A549 (cell line): ENCODE data around the gene ATP10B. TPM values are rescaled to one million over a fixed set of nuclear protein-coding genes. Genes with fewer than 3 reads are reported as not detected.
A peak's percentile ranks its signal among the peaks of the same experiment; 100 is the strongest.
"Not testable (repeated sequence)": the region's sequence is repeated elsewhere in the genome, so short reads cannot be mapped to it uniquely, and the experiment has no call there.

Source experiments
- ATAC-seq, 2 experiments: fragments of 200-7000 bp in 1 of 2; fragments of >200 bp in 1 of 2; cut with Nextera tagmentation in 1 of 2; cut with Tn5 transposase in 1 of 2; 3 replicates each; pipeline versions ENCODE4 v1.8.0 to v1.9.1; 2018 to 2020; ENCODE audit warnings: mild to moderate bottlenecking in 1 of 2, moderate library complexity in 1 of 2
- CTCF ChIA-PET: fragments of 300-600 bp; sonication (Branson Sonifier 250); formaldehyde crosslinking; extraction: SDS; loops from one replicate; lab custom pipeline; 2021; ENCODE audit warnings: antibody characterized with exemption, inconsistent platforms; lab: Yijun Ruan, JAX
- POLR2A ChIA-PET: fragments of 350-600 bp; formaldehyde crosslinking; extraction: SDS; loops from one replicate; lab custom pipeline; 2021; ENCODE audit warnings: antibody characterized with exemption, inconsistent platforms; lab: Yijun Ruan, JAX
- DNase-seq, 2 experiments: peaks; one replicate each; pipeline versions ENCODE4 v3.0.0 to v3.0.0-alpha.2; 2011 to 2016; ENCODE audit warnings: low read depth in 1 of 2, low spot score in 1 of 2
- FAIRE-seq: peaks from 2 replicates; lab custom pipeline; 2011; peaks lifted over from hg19 to GRCh38; lab: Jason Lieb, UNC
- H3K27ac ChIP-seq, 2 experiments: fragments of >200 bp; sonication (Bioruptor Twin); formaldehyde crosslinking; 3 replicates each; pipeline ENCODE4 v1.5.1; 2016 to 2017
- H3K4me1 ChIP-seq: fragments of >200 bp; sonication (Bioruptor Twin); formaldehyde crosslinking; 3 replicates; pipeline ENCODE4 v1.6.1; 2016
- H3K4me2 ChIP-seq: fragments of >200 bp; sonication (Bioruptor Twin); formaldehyde crosslinking; 3 replicates; pipeline ENCODE4 v1.6.1; 2016
- H3K4me3 ChIP-seq: fragments of >200 bp; sonication (Bioruptor Twin); formaldehyde crosslinking; 3 replicates; pipeline ENCODE4 v1.5.1; 2016
- H3K9me3 ChIP-seq: fragments of >200 bp; sonication (Bioruptor Twin); formaldehyde crosslinking; 3 replicates; pipeline ENCODE4 v1.6.1; 2016
- BHLHE40 ChIP-seq: IDR thresholded peaks from 2 replicates; pipeline ENCODE4 v1.6.1; 2012; ENCODE audit warnings: low read depth, low read length, inconsistent platforms
- CBX2 ChIP-seq: fragments of 200-600 bp; sonication (generic); IDR thresholded peaks from 2 replicates; pipeline ENCODE4 v1.6.1; 2016; ENCODE audit warnings: low read depth, mild to moderate bottlenecking, borderline replicate concordance
- CBX8 ChIP-seq: fragments of 200-600 bp; sonication (generic); IDR thresholded peaks from 2 replicates; pipeline ENCODE4 v1.6.1; 2016
- CEBPB ChIP-seq, 2 experiments: fragments of >200 bp in 1 of 2; sonication (Bioruptor Twin) in 1 of 2; formaldehyde crosslinking in 1 of 2; IDR thresholded peaks; 2 replicates each; pipeline ENCODE4 v1.6.1; 2012 to 2016
- CTCF ChIP-seq: fragments of >200 bp; sonication (Bioruptor Twin); formaldehyde crosslinking; IDR thresholded peaks from 3 replicates; pipeline ENCODE4 v1.5.1; 2016
- EHF ChIP-seq: fragments of 250-450 bp; sonication (Bioruptor Pico); IDR thresholded peaks from 2 replicates; pipeline ENCODE4 v1.5.0; 2020; ENCODE audit warnings: mild to moderate bottlenecking
- EP300 ChIP-seq, 2 experiments: fragments of >200 bp; sonication (Bioruptor Twin); formaldehyde crosslinking; IDR thresholded peaks; 2 replicates in 1 of 2; 3 replicates in 1 of 2; pipeline ENCODE4 v1.6.1; 2016 to 2017
- FOXS1 ChIP-seq: fragments of 250-450 bp; sonication (Bioruptor Pico); IDR thresholded peaks from 2 replicates; pipeline ENCODE4 v1.5.0; 2020; ENCODE audit warnings: mild to moderate bottlenecking, moderate library complexity
- GATA3 ChIP-seq: IDR thresholded peaks from 2 replicates; pipeline ENCODE4 v1.6.1; 2012; ENCODE audit warnings: borderline replicate concordance
- HES2 ChIP-seq: fragments of >200 bp; sonication (Bioruptor Twin); formaldehyde crosslinking; IDR thresholded peaks from 2 replicates; pipeline ENCODE4 v1.6.1; 2016
- JUNB ChIP-seq: fragments of >200 bp; sonication (Bioruptor Twin); formaldehyde crosslinking; IDR thresholded peaks from 2 replicates; pipeline ENCODE4 v1.6.1; 2016
- MYC ChIP-seq: IDR thresholded peaks from 2 replicates; pipeline ENCODE4 v1.6.1; 2012; ENCODE audit warnings: mild to moderate bottlenecking, inconsistent platforms, low read length, improper control_type of control experiment, borderline replicate concordance
- NPAS2 ChIP-seq: fragments of 250-450 bp; sonication (Bioruptor Pico); IDR thresholded peaks from 2 replicates; pipeline ENCODE4 v1.8.0; 2022; ENCODE audit warnings: mild to moderate bottlenecking, moderate library complexity, borderline replicate concordance
- PHF8 ChIP-seq: fragments of 200-600 bp; sonication (generic); IDR thresholded peaks from 2 replicates; pipeline ENCODE4 v1.6.1; 2016; ENCODE audit warnings: low read depth, mild to moderate bottlenecking, antibody characterized with exemption, moderate library complexity, borderline replicate concordance
- POLR2A ChIP-seq: IDR thresholded peaks from 2 replicates; pipeline ENCODE4 v1.6.1; 2012; ENCODE audit warnings: mild to moderate bottlenecking, low read length
- RFX5 ChIP-seq: fragments of 450-650 bp; IDR thresholded peaks from 2 replicates; pipeline ENCODE4 v1.7.1; 2014; ENCODE audit warnings: antibody characterized with exemption, mild to moderate bottlenecking, moderate library complexity
- SMC3 ChIP-seq: fragments of >200 bp; sonication (Bioruptor Twin); formaldehyde crosslinking; IDR thresholded peaks from 3 replicates; pipeline ENCODE4 v1.6.1; 2018; ENCODE audit warnings: inconsistent platforms
- SREBF2 ChIP-seq: fragments of 450-650 bp; IDR thresholded peaks from 2 replicates; pipeline ENCODE4 v1.6.1; 2014; ENCODE audit warnings: mild to moderate bottlenecking, moderate library complexity
- USF2 ChIP-seq: fragments of 450-650 bp; IDR thresholded peaks from 2 replicates; pipeline ENCODE4 v1.6.1; 2014; ENCODE audit warnings: antibody characterized with exemption
- ZC3H11A ChIP-seq: fragments of 450-650 bp; IDR thresholded peaks from 2 replicates; pipeline ENCODE4 v1.6.1; 2014; ENCODE audit warnings: antibody characterized with exemption, mild to moderate bottlenecking
- ZNF302 ChIP-seq: fragments of 250-450 bp; sonication (Bioruptor Pico); IDR thresholded peaks from 2 replicates; pipeline ENCODE4 v1.9.0; 2021; ENCODE audit warnings: inconsistent platforms, mild to moderate bottlenecking, moderate library complexity
- WGBS: methylation state at CpG from one replicate; pipeline ENCODE4 v1.1.6; 2017; ENCODE audit errors: missing lambda C conversion rate; 5-methylcytosine and 5-hydroxymethylcytosine counted together
- polyA plus RNA-seq, 4 experiments: library from polyadenylated mRNA; depleted of rRNA in 3 of 4; stranded (reverse); fragments of >200 nt; fragmentation: RNase III in 1 of 4; extraction: RNeasy Plus Mini Kit Qiagen cat#74134 plus additional on column Dnase treatment in 1 of 4; gene quantifications; 2 replicates in 3 of 4; 3 replicates in 1 of 4; pipeline ENCODE4 v1.2.3, GENCODE V29; 2011 to 2017

Gene ATP10B
- polyA plus RNA-seq, 2 of the 4 experiments (the other 2 are of a cell fraction), result not detected

- no peak overlapping the region for H3K4me2 ChIP-seq
- no peak for DNase-seq
- no peaks in the 10 kb centered on the region for H3K4me1 ChIP-seq
- FAIRE-seq, result no peak
- TF ChIP-seq NPAS2 (CRISPR knock-in tag) (no peak), JUNB (no peak), EP300 (IDR thresholded peaks at IDR 0.05) (no peak), POLR2A (no peak), CEBPB (IDR thresholded peaks at IDR 0.05) (no peak), GATA3 (no peak), SMC3 (no peak), USF2 (no peak), SREBF2 (no peak)
- ATAC-seq, result peak in 1 of 2 experiments; percentile 32; a peak in 1 of 6 replicates
- CTCF ChIA-PET, result no interaction called here
- no peak overlapping the region for H3K4me3 ChIP-seq
- 0% methylated on average over 4 of the region's 4 CpGs for WGBS
- H3K9me3 ChIP-seq, result no peaks in the 10 kb centered on the region
- POLR2A ChIA-PET, result no interaction called here
- no peak overlapping the region for H3K27ac ChIP-seq
Measured at GRCh38 chr5:160899735-160900134, 47.7 kb upstream of the ATP10B start.

GRCh38 chr5:160893180-160893964 lies 41.4 kb upstream of the ATP10B start:
- H3K4me3 ChIP-seq, FAIRE-seq, CTCF ChIA-PET, H3K27ac ChIP-seq, H3K4me1 ChIP-seq, ATAC-seq, H3K4me2 ChIP-seq, DNase-seq, POLR2A ChIA-PET, H3K9me3 ChIP-seq: not testable (repeated sequence)
- 21% methylated on average over 6 of the region's 6 CpGs for whole genome bisulfite sequencing

GRCh38 chr5:160887780-160888179 lies 35.8 kb upstream of the ATP10B start:
- FAIRE-seq (no peak), ATAC-seq (no peak), DNase-seq (no peak)
- no peak overlapping the region for H3K4me3 ChIP-seq
- 4% methylated on average over 3 of the region's 3 CpGs for WGBS
- no peak overlapping the region for H3K4me2 ChIP-seq
- POLR2A ChIA-PET, result no interaction called here
- CTCF ChIA-PET, result no interaction called here
- H3K9me3 ChIP-seq, result no peaks in the 10 kb centered on the region
- H3K4me1 ChIP-seq, result no peaks in the 10 kb centered on the region
- no peak overlapping the region for H3K27ac ChIP-seq
- no peak for TF ChIP-seq CBX2
- TF ChIP-seq HES2, result no peak
- no peak for TF ChIP-seq USF2
- no peak for TF ChIP-seq BHLHE40
- TF ChIP-seq PHF8, result no peak
- TF ChIP-seq CTCF, result no peak
- no peak for TF ChIP-seq RFX5
- no peak for TF ChIP-seq ZC3H11A
- no peak for TF ChIP-seq ZNF302
- no peak for TF ChIP-seq EHF
- no peak for TF ChIP-seq MYC
- no peak for TF ChIP-seq NPAS2 (CRISPR knock-in tag)
- no peak for TF ChIP-seq GATA3
- no peak for TF ChIP-seq POLR2A
- no peak for TF ChIP-seq CBX8
- no peak for TF ChIP-seq CEBPB (IDR thresholded peaks at IDR 0.05)
- TF ChIP-seq FOXS1 (CRISPR knock-in tag), result no peak

DNA sequence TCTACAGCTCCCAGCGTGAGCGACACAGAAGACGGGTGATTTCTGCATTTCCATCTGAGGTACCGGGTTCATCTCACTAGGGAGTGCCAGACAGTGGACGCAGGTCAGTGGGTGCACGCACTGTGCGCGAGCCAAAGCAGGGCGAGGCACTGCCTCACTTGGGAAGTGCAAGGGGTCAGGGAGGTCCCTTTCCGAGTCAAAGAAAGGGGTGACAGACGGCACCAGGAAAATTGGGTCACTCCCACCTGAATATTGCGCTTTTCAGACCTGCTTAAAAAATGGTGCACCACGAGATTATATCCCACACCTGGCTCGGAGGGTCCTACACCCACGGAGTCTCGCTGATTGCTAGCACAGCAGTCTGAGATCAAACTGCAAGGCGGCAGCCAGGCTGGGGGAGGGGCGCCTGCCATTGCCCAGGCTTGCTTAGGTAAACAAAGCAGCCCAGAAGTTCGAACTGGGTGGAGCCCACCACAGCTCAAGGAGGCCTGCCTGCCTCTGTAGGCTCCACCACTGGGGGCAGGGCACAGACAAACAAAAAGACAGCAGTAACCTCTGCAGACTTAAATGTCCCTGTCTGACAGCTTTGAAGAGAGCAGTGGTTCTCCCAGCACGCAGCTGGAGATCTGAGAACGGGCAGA lies 21.7 kb upstream of the ATP10B start:
- H3K9me3 ChIP-seq, H3K4me3 ChIP-seq, CTCF ChIA-PET, FAIRE-seq, H3K4me2 ChIP-seq, H3K4me1 ChIP-seq, POLR2A ChIA-PET, ATAC-seq, DNase-seq, H3K27ac ChIP-seq: not testable (repeated sequence)
- 26% methylated on average over 18 of the region's 21 CpGs for WGBS
